Measurements from ENCODE around the gene PCSK6. TPM values are rescaled to one million over a fixed set of nuclear protein-coding genes. Genes with fewer than 3 reads are reported as not detected.

The PCSK6 gene
- total RNA-seq, 2 donors from 2014 or later = 29.9 to 39.5 TPM

GRCh38 chr15:101449471-101450402, 39.8 kb downstream of the PCSK6 start:
- Histone ChIP-seq H3K4me3 (no peak overlapping the region), H3K36me3 (no peaks in the 10 kb centered on the region), H3K27me3 (no peaks in the 10 kb centered on the region), H3K27ac (no peak overlapping the region), H3K9ac (ENCODE audit: low read depth in 2 of 2, low read length in 2 of 2) (no peak overlapping the region), H3K4me1 (no peaks in the 10 kb centered on the region), H3K9me3 (no peaks in the 10 kb centered on the region)
- intact Hi-C loops (cut with DNase I) = no loop called here
- TF ChIP-seq, protein P1, sequence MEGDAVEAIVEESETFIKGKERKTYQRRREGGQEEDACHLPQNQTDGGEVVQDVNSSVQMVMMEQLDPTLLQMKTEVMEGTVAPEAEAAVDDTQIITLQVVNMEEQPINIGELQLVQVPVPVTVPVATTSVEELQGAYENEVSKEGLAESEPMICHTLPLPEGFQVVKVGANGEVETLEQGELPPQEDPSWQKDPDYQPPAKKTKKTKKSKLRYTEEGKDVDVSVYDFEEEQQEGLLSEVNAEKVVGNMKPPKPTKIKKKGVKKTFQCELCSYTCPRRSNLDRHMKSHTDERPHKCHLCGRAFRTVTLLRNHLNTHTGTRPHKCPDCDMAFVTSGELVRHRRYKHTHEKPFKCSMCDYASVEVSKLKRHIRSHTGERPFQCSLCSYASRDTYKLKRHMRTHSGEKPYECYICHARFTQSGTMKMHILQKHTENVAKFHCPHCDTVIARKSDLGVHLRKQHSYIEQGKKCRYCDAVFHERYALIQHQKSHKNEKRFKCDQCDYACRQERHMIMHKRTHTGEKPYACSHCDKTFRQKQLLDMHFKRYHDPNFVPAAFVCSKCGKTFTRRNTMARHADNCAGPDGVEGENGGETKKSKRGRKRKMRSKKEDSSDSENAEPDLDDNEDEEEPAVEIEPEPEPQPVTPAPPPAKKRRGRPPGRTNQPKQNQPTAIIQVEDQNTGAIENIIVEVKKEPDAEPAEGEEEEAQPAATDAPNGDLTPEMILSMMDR (IDR thresholded peaks at IDR 0.05) = no peak
- no peak for DNase-seq

DNA sequence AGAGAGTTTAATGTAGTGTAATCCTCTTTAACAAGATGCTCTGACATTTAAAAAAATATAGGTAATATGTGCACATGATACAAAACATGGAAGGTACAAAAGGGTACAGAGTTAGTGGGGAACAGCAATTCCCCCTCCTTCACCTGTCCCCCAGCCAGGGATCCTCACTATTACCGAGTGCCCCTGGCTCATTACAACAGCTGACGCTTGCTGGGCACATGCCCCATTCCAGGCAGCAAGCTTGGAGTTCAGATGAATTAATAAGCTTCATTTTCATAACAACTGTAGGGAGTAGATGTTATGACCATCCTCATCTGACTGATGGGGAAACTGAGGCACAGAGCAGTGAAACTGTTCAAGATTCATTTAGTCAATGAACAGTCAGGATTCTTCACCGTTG, 41.2 kb downstream of the PCSK6 start:
- TF ChIP-seq, protein P1 (IDR thresholded peaks at IDR 0.05) = no peak
- Histone ChIP-seq H3K9me3 (no peaks in the 10 kb centered on the region), H3K36me3 (no peaks in the 10 kb centered on the region), H3K4me1 (no peaks in the 10 kb centered on the region), H3K4me3 (no peak overlapping the region), H3K27ac (no peak overlapping the region), H3K27me3 (no peaks in the 10 kb centered on the region), H3K9ac (ENCODE audit: low read depth in 2 of 2, low read length in 2 of 2) (no peak overlapping the region)
- DNase-seq = no peak
- intact Hi-C loops (cut with DNase I) = no loop called here

GRCh38 chr15:101447561-101448071, 41.9 kb downstream of the PCSK6 start:
- intact Hi-C loops (cut with DNase I) = no loop called here
- Histone ChIP-seq H3K4me3 (no peak overlapping the region), H3K36me3 (no peaks in the 10 kb centered on the region), H3K9me3 (no peaks in the 10 kb centered on the region), H3K9ac (ENCODE audit: low read depth in 2 of 2, low read length in 2 of 2) (no peak overlapping the region), H3K27ac (no peak overlapping the region), H3K4me1 (no peaks in the 10 kb centered on the region), H3K27me3 (no peaks in the 10 kb centered on the region)
- no peak for DNase-seq
- TF ChIP-seq, protein P1 (IDR thresholded peaks at IDR 0.05) = no peak

GRCh38 chr15:101447168-101447533, 42.4 kb downstream of the PCSK6 start:
- no peak overlapping the region for H3K9ac ChIP-seq (ENCODE audit: low read depth in 2 of 2, low read length in 2 of 2)
- TF ChIP-seq, protein P1 (IDR thresholded peaks at IDR 0.05) = no peak
- no peaks in the 10 kb centered on the region for H3K36me3 ChIP-seq
- DNase-seq = no peak
- H3K27ac ChIP-seq = no peak overlapping the region
- H3K9me3 ChIP-seq = no peaks in the 10 kb centered on the region
- no peak overlapping the region for H3K4me3 ChIP-seq
- H3K4me1 ChIP-seq = no peaks in the 10 kb centered on the region
- intact Hi-C loops (cut with DNase I) = no loop called here
- H3K27me3 ChIP-seq = no peaks in the 10 kb centered on the region

DNA sequence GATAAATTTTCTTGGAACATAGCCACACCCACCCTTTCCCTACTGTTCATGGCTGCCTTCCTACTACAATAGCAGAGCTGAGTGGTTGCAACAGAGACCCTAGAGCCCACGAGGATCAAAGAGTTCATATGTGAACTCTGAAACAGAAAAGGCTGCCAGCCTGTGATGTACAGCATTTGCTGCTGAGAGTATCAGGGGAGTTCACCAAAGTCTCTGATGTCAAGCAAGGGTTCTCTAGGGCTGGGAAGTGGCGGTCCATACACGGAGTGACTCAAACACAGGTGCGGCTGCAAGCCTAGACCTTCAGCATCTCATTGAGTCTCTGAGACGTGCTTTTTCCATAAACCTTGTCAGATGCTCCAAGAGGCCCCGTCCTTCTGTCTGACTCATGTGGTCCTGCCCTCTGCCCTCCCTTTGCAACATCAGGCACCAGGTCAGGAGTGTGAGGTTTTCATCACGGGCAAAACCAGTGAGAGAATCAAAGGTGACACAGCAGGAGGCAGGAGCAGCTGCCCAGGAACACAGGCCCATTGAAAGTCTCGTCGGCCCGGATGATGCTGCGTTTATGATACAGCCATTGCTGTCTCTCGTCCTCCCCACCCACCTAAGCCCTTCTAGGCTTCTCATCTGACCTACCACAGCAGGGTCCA, 42.9 kb downstream of the PCSK6 start:
- Histone ChIP-seq H3K9me3 (no peaks in the 10 kb centered on the region), H3K9ac (ENCODE audit: low read depth in 2 of 2, low read length in 2 of 2) (no peak overlapping the region), H3K4me3 (no peak overlapping the region), H3K27me3 (no peaks in the 10 kb centered on the region), H3K36me3 (no peaks in the 10 kb centered on the region), H3K27ac (no peak overlapping the region), H3K4me1 (no peaks in the 10 kb centered on the region)
- intact Hi-C loops (cut with DNase I) = no loop called here
- DNase-seq = no peak
- TF ChIP-seq, protein P1 (IDR thresholded peaks at IDR 0.05) = no peak
